A549 (cell line): ENCODE measurements around the gene PCDHGA12. TPM values are rescaled to one million over a fixed set of nuclear protein-coding genes. Genes with fewer than 3 reads are reported as not detected.

ENCODE experiments used
- ATAC-seq, 2 experiments: fragments of 200-7000 bp in 1 of 2; fragments of >200 bp in 1 of 2; cut with Nextera tagmentation in 1 of 2; cut with Tn5 transposase in 1 of 2; 3 replicates each; pipeline versions ENCODE4 v1.8.0 to v1.9.1; 2018 to 2020; ENCODE audit warnings: mild to moderate bottlenecking in 1 of 2, moderate library complexity in 1 of 2
- CTCF ChIA-PET: fragments of 300-600 bp; sonication (Branson Sonifier 250); formaldehyde crosslinking; extraction: SDS; loops from one replicate; lab custom pipeline; 2021; ENCODE audit warnings: antibody characterized with exemption, inconsistent platforms; lab: Yijun Ruan, JAX
- POLR2A ChIA-PET: fragments of 350-600 bp; formaldehyde crosslinking; extraction: SDS; loops from one replicate; lab custom pipeline; 2021; ENCODE audit warnings: antibody characterized with exemption, inconsistent platforms; lab: Yijun Ruan, JAX
- DNase-seq, 2 experiments: peaks; one replicate each; pipeline versions ENCODE4 v3.0.0 to v3.0.0-alpha.2; 2011 to 2016; ENCODE audit warnings: low read depth in 1 of 2, low spot score in 1 of 2
- FAIRE-seq: peaks from 2 replicates; lab custom pipeline; 2011; peaks lifted over from hg19 to GRCh38; lab: Jason Lieb, UNC
- H3K27ac ChIP-seq, 2 experiments: fragments of >200 bp; sonication (Bioruptor Twin); formaldehyde crosslinking; 3 replicates each; pipeline ENCODE4 v1.5.1; 2016 to 2017
- H3K4me1 ChIP-seq: fragments of >200 bp; sonication (Bioruptor Twin); formaldehyde crosslinking; 3 replicates; pipeline ENCODE4 v1.6.1; 2016
- H3K4me2 ChIP-seq: fragments of >200 bp; sonication (Bioruptor Twin); formaldehyde crosslinking; 3 replicates; pipeline ENCODE4 v1.6.1; 2016
- H3K4me3 ChIP-seq: fragments of >200 bp; sonication (Bioruptor Twin); formaldehyde crosslinking; 3 replicates; pipeline ENCODE4 v1.5.1; 2016
- H3K9me3 ChIP-seq: fragments of >200 bp; sonication (Bioruptor Twin); formaldehyde crosslinking; 3 replicates; pipeline ENCODE4 v1.6.1; 2016
- ATOH8 ChIP-seq: fragments of 250-450 bp; sonication (Bioruptor Pico); IDR thresholded peaks from 2 replicates; pipeline ENCODE4 v1.5.0; 2020; ENCODE audit warnings: low read depth, mild to moderate bottlenecking, moderate library complexity
- BHLHE40 ChIP-seq: IDR thresholded peaks from 2 replicates; pipeline ENCODE4 v1.6.1; 2012; ENCODE audit warnings: low read depth, low read length, inconsistent platforms
- CTCF ChIP-seq: fragments of >200 bp; sonication (Bioruptor Twin); formaldehyde crosslinking; IDR thresholded peaks from 3 replicates; pipeline ENCODE4 v1.5.1; 2016
- ELK1 ChIP-seq: fragments of 150-350 bp; IDR thresholded peaks from 2 replicates; pipeline ENCODE4 v1.6.1; 2014; ENCODE audit warnings: low read depth, mild to moderate bottlenecking, low read length
- GATA3 ChIP-seq: IDR thresholded peaks from 2 replicates; pipeline ENCODE4 v1.6.1; 2012; ENCODE audit warnings: borderline replicate concordance
- HDAC2 ChIP-seq: fragments of 200-600 bp; sonication (generic); IDR thresholded peaks from 2 replicates; pipeline ENCODE4 v1.6.1; 2016
- HEYL ChIP-seq: fragments of 250-450 bp; sonication (Bioruptor Pico); IDR thresholded peaks from 2 replicates; pipeline ENCODE4 v1.8.0; 2021; ENCODE audit warnings: mild to moderate bottlenecking, moderate library complexity
- HMGXB4 ChIP-seq: fragments of 250-450 bp; sonication (Bioruptor Pico); IDR thresholded peaks from 2 replicates; pipeline ENCODE4 v1.5.0; 2021; ENCODE audit warnings: mild to moderate bottlenecking, moderate library complexity, borderline replicate concordance
- HOXB5 ChIP-seq: fragments of 250-450 bp; sonication (Bioruptor Pico); IDR thresholded peaks from 2 replicates; pipeline ENCODE4 v1.5.0; 2020; ENCODE audit warnings: mild to moderate bottlenecking, moderate library complexity
- JUNB ChIP-seq: fragments of >200 bp; sonication (Bioruptor Twin); formaldehyde crosslinking; IDR thresholded peaks from 2 replicates; pipeline ENCODE4 v1.6.1; 2016
- KDM5A ChIP-seq: fragments of 200-600 bp; sonication (generic); IDR thresholded peaks from 2 replicates; pipeline ENCODE4 v1.6.1; 2016; ENCODE audit warnings: antibody characterized with exemption, mild to moderate bottlenecking
- MAFK ChIP-seq: fragments of 450-650 bp; IDR thresholded peaks from 2 replicates; pipeline ENCODE4 v1.6.1; 2014; ENCODE audit not compliant: partially characterized antibody
- NR3C1 ChIP-seq: fragments of >200 bp; sonication (Bioruptor Twin); formaldehyde crosslinking; IDR thresholded peaks from 3 replicates; pipeline ENCODE4 v1.6.1; 2017
- POLR2A ChIP-seq: IDR thresholded peaks from 2 replicates; pipeline ENCODE4 v1.6.1; 2012; ENCODE audit warnings: mild to moderate bottlenecking, low read length
- RARB ChIP-seq: fragments of 250-450 bp; sonication (Bioruptor Pico); IDR thresholded peaks from 2 replicates; pipeline ENCODE4 v1.8.0; 2021; ENCODE audit warnings: mild to moderate bottlenecking, moderate library complexity
- RCOR1 ChIP-seq: fragments of 150-350 bp; IDR thresholded peaks from 2 replicates; pipeline ENCODE4 v1.6.1; 2014; ENCODE audit warnings: antibody characterized with exemption, low read length, low read depth
- RNF2 ChIP-seq: fragments of 200-600 bp; sonication (generic); IDR thresholded peaks from 2 replicates; pipeline ENCODE4 v1.6.1; 2016; ENCODE audit warnings: low read depth, mild to moderate bottlenecking, antibody characterized with exemption, moderate library complexity, borderline replicate concordance
- SMC3 ChIP-seq: fragments of >200 bp; sonication (Bioruptor Twin); formaldehyde crosslinking; IDR thresholded peaks from 3 replicates; pipeline ENCODE4 v1.6.1; 2018; ENCODE audit warnings: inconsistent platforms
- SREBF2 ChIP-seq: fragments of 450-650 bp; IDR thresholded peaks from 2 replicates; pipeline ENCODE4 v1.6.1; 2014; ENCODE audit warnings: mild to moderate bottlenecking, moderate library complexity
- ZC3H11A ChIP-seq: fragments of 450-650 bp; IDR thresholded peaks from 2 replicates; pipeline ENCODE4 v1.6.1; 2014; ENCODE audit warnings: antibody characterized with exemption, mild to moderate bottlenecking
- ZNF302 ChIP-seq: fragments of 250-450 bp; sonication (Bioruptor Pico); IDR thresholded peaks from 2 replicates; pipeline ENCODE4 v1.9.0; 2021; ENCODE audit warnings: inconsistent platforms, mild to moderate bottlenecking, moderate library complexity
- WGBS: methylation state at CpG from one replicate; pipeline ENCODE4 v1.1.6; 2017; ENCODE audit errors: missing lambda C conversion rate; 5-methylcytosine and 5-hydroxymethylcytosine counted together
- polyA plus RNA-seq, 4 experiments: library from polyadenylated mRNA; depleted of rRNA in 3 of 4; stranded (reverse); fragments of >200 nt; fragmentation: RNase III in 1 of 4; extraction: RNeasy Plus Mini Kit Qiagen cat#74134 plus additional on column Dnase treatment in 1 of 4; gene quantifications; 2 replicates in 3 of 4; 3 replicates in 1 of 4; pipeline ENCODE4 v1.2.3, GENCODE V29; 2011 to 2017

The PCDHGA12 gene
- polyA plus RNA-seq, 2 of the 4 experiments (the other 2 are of a cell fraction), result 0.03 to 0.05 TPM

- TF ChIP-seq HDAC2, result no peak
- no peak for TF ChIP-seq MAFK
- TF ChIP-seq JUNB, result no peak
- TF ChIP-seq RCOR1, result no peak
Observed at GRCh38 chr5:141399555-141400258, 30.6 kb upstream of the PCDHGA12 start (continued).

GRCh38 chr5:141402553-141403243 is 27.6 kb upstream of the PCDHGA12 start, which contains the start of gene PCDHGA9:
TSS of gene PCDHGA9 (plus strand) at chr5:141402778. CDS start at chr5:141402953, 175 bp downstream.
- no peak for ATAC-seq
- no peak for DNase-seq
- Histone ChIP-seq H3K4me3 (no peak within 1 kb of the TSS), H3K27ac (no peak within 1 kb of the TSS), H3K4me2 (no peak within 1 kb of the TSS), H3K4me1 (no peaks in the 10 kb centered on the region), H3K9me3 (peaks cover 75% of the 10 kb centered on the region)
- FAIRE-seq, result no peak
- WGBS, result 72% methylated on average over 27 of the region's 27 CpGs
- ChIA-PET CTCF (interaction anchor here (0.7 to 1.2 kb wide), 3 partner anchors 15 to 155 kb away, joined by 3 to 4 read pairs (median 3); partner anchors contain the start of genes PCDHGB3 and PCDHGB7), POLR2A (no interaction called here)
- no peak for TF ChIP-seq SMC3

GRCh38 chr5:141403387-141403786 is 26.9 kb upstream of the PCDHGA12 start:
- DNase-seq (no peak), FAIRE-seq (no peak), ATAC-seq (no peak)
- Histone ChIP-seq H3K4me1 (no peaks in the 10 kb centered on the region), H3K27ac (no peak overlapping the region), H3K4me3 (no peak overlapping the region), H3K4me2 (no peak overlapping the region), H3K9me3 (peaks cover 76% of the 10 kb centered on the region)
- CTCF ChIA-PET, result interaction anchor here (0.7 to 1.7 kb wide), 5 partner anchors 15 to 647 kb away, joined by 3 to 4 read pairs (median 3); partner anchors contain the start of genes PCDHGB3 and PCDHGB7
- WGBS, result 70% methylated on average over 22 of the region's 22 CpGs
- POLR2A ChIA-PET, result no interaction called here
- no peak for TF ChIP-seq HEYL
- no peak for TF ChIP-seq RARB (CRISPR knock-in tag)
- TF ChIP-seq POLR2A, result no peak
- TF ChIP-seq ZNF302 (CRISPR knock-in tag), result no peak
- no peak for TF ChIP-seq HMGXB4 (CRISPR knock-in tag)
- TF ChIP-seq HDAC2, result no peak
- no peak for TF ChIP-seq HOXB5
- TF ChIP-seq ATOH8, result no peak
- TF ChIP-seq ELK1, result no peak
- TF ChIP-seq RNF2, result no peak
- TF ChIP-seq BHLHE40, result no peak
- no peak for TF ChIP-seq SREBF2
- TF ChIP-seq KDM5A, result no peak
- no peak for TF ChIP-seq GATA3
- no peak for TF ChIP-seq ZC3H11A
- no peak for TF ChIP-seq NR3C1
- no peak for TF ChIP-seq CTCF
- no peak for TF ChIP-seq JUNB
